Measurements from ENCODE around the gene NYAP2. TPM values are rescaled to one million over a fixed set of nuclear protein-coding genes. Genes with fewer than 3 reads are reported as not detected.

Gene NYAP2
- total and polyA plus RNA-seq, 2 of the 4 experiments (the other 2 are of a cell fraction): not detected

- no TSS peak for BruUV-seq (replicated peaks)
- ChIA-PET POLR2A (ENCODE audit: unreplicated experiment) (no interaction called here), CTCF (no interaction called here)
- Histone ChIP-seq H3K27me3 (ENCODE audit: control insufficient read depth, insufficient read depth, low read length) (no peaks in the 10 kb centered on the region), H4K91ac (ENCODE audit: insufficient read depth, low read depth, low read length) (no peak overlapping the region), H3K14ac (replicated peaks; ENCODE audit: low read depth, low read length) (no peak overlapping the region), H3K9me3 (ENCODE audit: control insufficient read depth, insufficient read depth, low read length) (no peaks in the 10 kb centered on the region), H3K79me1 (ENCODE audit: low read depth in 1 of 2, low read length in 2 of 2) (no peaks in the 10 kb centered on the region), H3K56ac (ENCODE audit: extremely low read depth, insufficient read depth, low read length) (no peak overlapping the region), H4K8ac (ENCODE audit: low read depth in 2 of 2, low read length in 2 of 2) (no peak overlapping the region), H3K36me3 (ENCODE audit: control insufficient read depth, insufficient read depth, low read length) (no peaks in the 10 kb centered on the region), H3K4me1 (ENCODE audit: control insufficient read depth, insufficient read depth, low read length) (no peaks in the 10 kb centered on the region), H3K9ac (ENCODE audit: low read depth, low read length) (no peak overlapping the region), H4K20me1 (ENCODE audit: insufficient read depth, low read length) (no peaks in the 10 kb centered on the region), H3K23ac (ENCODE audit: low read depth, low read length) (no peak overlapping the region), H3K4me2 (ENCODE audit: low read depth, low read length) (no peak overlapping the region), H4K5ac (ENCODE audit: low read depth, low read length) (no peak overlapping the region), H3K18ac (ENCODE audit: low read depth, low read length) (no peak overlapping the region), H2BK20ac (ENCODE audit: low read depth, low read length) (no peak overlapping the region), H2BK15ac (ENCODE audit: low read depth, low read length) (no peak overlapping the region), H2BK5ac (ENCODE audit: low read depth, low read length, poor library complexity, severe bottlenecking) (no peak overlapping the region), H2AFZ (replicated peaks; ENCODE audit: low read length, poor library complexity) (no peak overlapping the region), H3K4me3 (ENCODE audit: insufficient read depth, low read depth, low read length) (no peak overlapping the region), H3K9me1 (ENCODE audit: insufficient read depth, low read length) (no peaks in the 10 kb centered on the region), H2AK5ac (ENCODE audit: low read depth, low read length) (no peak overlapping the region), H2AK9ac (replicated peaks; ENCODE audit: low read depth, low read length, poor library complexity) (no peak overlapping the region), H2BK120ac (ENCODE audit: low read depth, low read length) (no peak overlapping the region), H3K4ac (ENCODE audit: low read depth, low read length) (no peak overlapping the region), H3K27ac (ENCODE audit: insufficient read depth, low read length) (no peak overlapping the region)
- TF ChIP-seq MXI1 (IDR thresholded peaks at IDR 0.05; ENCODE audit: borderline replicate concordance, low read depth, low read length): no peak
- no peak for TF ChIP-seq RCOR1 (IDR thresholded peaks at IDR 0.05; ENCODE audit: insufficient replicate concordance, low read length)
- no peak for TF ChIP-seq CHD1 (IDR thresholded peaks at IDR 0.05; ENCODE audit: low read depth, low read length)
- TF ChIP-seq, protein P1, sequence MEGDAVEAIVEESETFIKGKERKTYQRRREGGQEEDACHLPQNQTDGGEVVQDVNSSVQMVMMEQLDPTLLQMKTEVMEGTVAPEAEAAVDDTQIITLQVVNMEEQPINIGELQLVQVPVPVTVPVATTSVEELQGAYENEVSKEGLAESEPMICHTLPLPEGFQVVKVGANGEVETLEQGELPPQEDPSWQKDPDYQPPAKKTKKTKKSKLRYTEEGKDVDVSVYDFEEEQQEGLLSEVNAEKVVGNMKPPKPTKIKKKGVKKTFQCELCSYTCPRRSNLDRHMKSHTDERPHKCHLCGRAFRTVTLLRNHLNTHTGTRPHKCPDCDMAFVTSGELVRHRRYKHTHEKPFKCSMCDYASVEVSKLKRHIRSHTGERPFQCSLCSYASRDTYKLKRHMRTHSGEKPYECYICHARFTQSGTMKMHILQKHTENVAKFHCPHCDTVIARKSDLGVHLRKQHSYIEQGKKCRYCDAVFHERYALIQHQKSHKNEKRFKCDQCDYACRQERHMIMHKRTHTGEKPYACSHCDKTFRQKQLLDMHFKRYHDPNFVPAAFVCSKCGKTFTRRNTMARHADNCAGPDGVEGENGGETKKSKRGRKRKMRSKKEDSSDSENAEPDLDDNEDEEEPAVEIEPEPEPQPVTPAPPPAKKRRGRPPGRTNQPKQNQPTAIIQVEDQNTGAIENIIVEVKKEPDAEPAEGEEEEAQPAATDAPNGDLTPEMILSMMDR (conservative IDR thresholded peaks at IDR 0.05; ENCODE audit: low read depth, low read length): no peak
- no peak for TF ChIP-seq RFX5 (IDR thresholded peaks at IDR 0.05; ENCODE audit: low read depth, low read length)
- intact Hi-C loops (cut with micrococcal nuclease) (no loop called here), dilution Hi-C loops (cut with HindIII; ENCODE audit: low sequenced_read_pairs, unreplicated experiment) (no loop called here), in situ Hi-C loops (cut with MboI; ENCODE audit: low sequenced_read_pairs) (no loop called here)
- no peak for ATAC-seq (ENCODE audit: low read depth)
- 69% methylated on average over 3 of the region's 4 CpGs; no CpG with 5 or more reads in 1 of the 2 experiments for WGBS, 2 experiments (ENCODE audit: extremely low coverage in 2 of 2, insufficient read length in 1 of 2)
- no peak for DNase-seq
Measured at GRCh38 chr2:225465827-225466226, 66.3 kb downstream of the NYAP2 start.
